Activated T-helper 17 cell treated with anti-CD3 and anti-CD28 coated beads, Interleukin-2, amount 50 U/mL, for 72 hours (primary cell): Measurements from ENCODE around the gene PKD2. TPM values are rescaled to one million over a fixed set of nuclear protein-coding genes. Genes with fewer than 3 reads are reported as not detected.

ENCODE experiments used
- ATAC-seq: fragments of 150-1000 bp; cut with Tn5 transposase; replicated peaks from 2 replicates; pipeline ENCODE4 v1.10.0; 2021; ENCODE audit warnings: mild to moderate bottlenecking, moderate library complexity
- H3K27ac Mint-ChIP-seq: one replicate; pipeline ENCODE4 v1.8.0; 2022; ENCODE audit warnings: mixed read lengths
- H3K27me3 Mint-ChIP-seq: one replicate; pipeline ENCODE4 v1.8.0; 2022; ENCODE audit warnings: mixed read lengths
- H3K36me3 Mint-ChIP-seq: one replicate; pipeline ENCODE4 v1.8.0; 2022; ENCODE audit warnings: low read depth, mild to moderate bottlenecking, mixed read lengths
- H3K4me1 Mint-ChIP-seq: one replicate; pipeline ENCODE4 v1.8.0; 2022; ENCODE audit warnings: mixed read lengths
- H3K4me3 Mint-ChIP-seq: one replicate; pipeline ENCODE4 v1.8.0; 2022; ENCODE audit warnings: mild to moderate bottlenecking, mixed read lengths
- H3K9me3 Mint-ChIP-seq: one replicate; pipeline ENCODE4 v1.8.0; 2022; ENCODE audit warnings: mixed read lengths
- total RNA-seq, 2 donors: library from RNA; stranded (reverse); gene quantifications; one replicate each; pipeline ENCODE4 v1.2.3, GENCODE V29; 2022

PKD2 gene
- total RNA-seq, result 10 to 100 TPM in 1 of 2 donors, 1 to 10 TPM in 1; 7.3 to 12.7 TPM

DNA sequence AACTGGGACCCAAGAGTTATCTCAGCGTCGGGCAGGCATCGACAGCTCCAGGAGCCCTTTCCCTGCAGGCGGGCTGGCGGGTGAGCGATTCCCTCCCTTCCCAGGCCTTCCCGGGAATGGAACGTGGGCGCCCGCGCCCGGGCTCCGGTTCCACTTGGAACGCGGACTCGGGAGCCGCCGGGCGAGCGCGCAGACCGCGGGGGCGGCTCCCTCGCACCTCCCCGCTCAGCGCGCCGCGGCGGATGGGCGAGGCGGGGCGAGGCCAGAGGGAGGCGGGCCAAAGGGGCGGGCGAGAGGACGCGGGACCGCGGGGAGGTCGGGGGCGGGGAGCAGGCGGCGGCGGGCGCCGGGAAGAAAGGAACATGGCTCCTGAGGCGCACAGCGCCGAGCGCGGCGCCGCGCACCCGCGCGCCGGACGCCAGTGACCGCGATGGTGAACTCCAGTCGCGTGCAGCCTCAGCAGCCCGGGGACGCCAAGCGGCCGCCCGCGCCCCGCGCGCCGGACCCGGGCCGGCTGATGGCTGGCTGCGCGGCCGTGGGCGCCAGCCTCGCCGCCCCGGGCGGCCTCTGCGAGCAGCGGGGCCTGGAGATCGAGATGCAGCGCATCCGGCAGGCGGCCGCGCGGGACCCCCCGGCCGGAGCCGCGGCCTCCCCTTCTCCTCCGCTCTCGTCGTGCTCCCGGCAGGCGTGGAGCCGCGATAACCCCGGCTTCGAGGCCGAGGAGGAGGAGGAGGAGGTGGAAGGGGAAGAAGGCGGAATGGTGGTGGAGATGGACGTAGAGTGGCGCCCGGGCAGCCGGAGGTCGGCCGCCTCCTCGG is at the start of gene PKD2:
PKD2 (plus strand) TSS at position 332 of the 818 bp plus-strand sequence; CDS start at position 431, 99 bp downstream.
- Mint-ChIP-seq H3K36me3 (peaks cover 5% of the 10 kb centered on the region), H3K9me3 (no peaks in the 10 kb centered on the region), H3K27me3 (no peaks in the 10 kb centered on the region), H3K4me3 (peak within 1 kb of the TSS; percentile 88), H3K27ac (peak within 1 kb of the TSS; percentile 18), H3K4me1 (peaks cover 19% of the 10 kb centered on the region)
- peak; percentile 92 for ATAC-seq

DNA sequence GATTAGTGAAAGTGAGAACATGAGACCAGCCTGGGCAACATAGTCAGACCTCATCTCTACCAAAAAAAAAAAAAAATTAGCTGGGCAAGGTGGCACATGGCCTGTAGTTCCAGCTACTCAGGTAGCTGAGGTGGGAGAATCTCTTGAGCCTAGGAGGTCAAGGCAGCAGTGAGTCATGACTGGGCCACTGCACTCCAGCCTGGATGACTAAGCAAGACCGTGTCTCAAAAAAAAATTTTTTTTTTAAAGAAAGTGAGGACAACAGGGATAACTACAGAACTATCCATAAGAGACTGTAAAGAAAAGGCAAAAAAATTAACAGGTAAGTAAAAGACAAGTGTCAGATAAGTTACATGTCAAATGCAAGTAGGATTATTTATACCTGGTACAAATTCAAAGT is 45.4 kb upstream of the PKD2 start:
- no peaks in the 10 kb centered on the region for H3K4me1 Mint-ChIP-seq

GRCh38 chr4:87962398-87963146 is 44.9 kb upstream of the PKD2 start:
- no peak for ATAC-seq
- H3K4me3 Mint-ChIP-seq, result no peak overlapping the region
- H3K4me1 Mint-ChIP-seq, result no peaks in the 10 kb centered on the region
- H3K27ac Mint-ChIP-seq, result no peak overlapping the region
- H3K9me3 Mint-ChIP-seq, result no peaks in the 10 kb centered on the region
- peaks cover 7% of the 10 kb centered on the region for H3K27me3 Mint-ChIP-seq
- H3K36me3 Mint-ChIP-seq, result no peaks in the 10 kb centered on the region

More for the DNA sequence above, 45.4 kb upstream of the PKD2 start:
- H3K9me3 Mint-ChIP-seq, result no peaks in the 10 kb centered on the region
- H3K36me3 Mint-ChIP-seq, result no peaks in the 10 kb centered on the region
- H3K27ac Mint-ChIP-seq, result no peak overlapping the region
- no peak overlapping the region for H3K4me3 Mint-ChIP-seq
- ATAC-seq, result no peak
- peaks cover 4% of the 10 kb centered on the region for H3K27me3 Mint-ChIP-seq

DNA sequence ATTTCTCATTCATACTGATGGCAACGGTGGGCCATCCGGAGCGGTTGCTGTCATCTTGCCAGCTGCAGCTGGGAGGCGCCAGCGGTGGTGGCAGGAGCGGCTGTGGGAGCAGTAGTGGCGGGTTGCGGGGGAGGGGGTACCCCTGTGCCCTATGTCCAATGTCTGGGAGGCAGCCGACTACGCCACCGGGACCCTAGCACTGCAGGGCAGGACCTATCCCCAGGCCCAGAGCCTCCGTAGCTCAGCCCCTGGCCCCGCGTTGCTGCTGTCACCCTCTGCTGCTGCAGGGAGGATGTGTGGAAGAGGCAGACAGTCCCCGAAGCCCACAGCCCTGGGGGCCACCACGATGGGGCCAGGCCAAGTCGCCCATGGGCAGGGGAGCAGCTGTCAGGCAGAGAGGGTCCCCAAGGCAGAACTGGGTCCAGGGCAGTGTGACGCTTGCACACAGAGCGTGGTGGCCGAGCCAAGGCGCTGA is 41.9 kb upstream of the PKD2 start:
- Mint-ChIP-seq H3K4me1 (no peaks in the 10 kb centered on the region), H3K36me3 (no peaks in the 10 kb centered on the region), H3K27ac (no peak overlapping the region), H3K4me3 (no peak overlapping the region), H3K27me3 (peaks cover 20% of the 10 kb centered on the region), H3K9me3 (no peaks in the 10 kb centered on the region)
- no peak for ATAC-seq

DNA sequence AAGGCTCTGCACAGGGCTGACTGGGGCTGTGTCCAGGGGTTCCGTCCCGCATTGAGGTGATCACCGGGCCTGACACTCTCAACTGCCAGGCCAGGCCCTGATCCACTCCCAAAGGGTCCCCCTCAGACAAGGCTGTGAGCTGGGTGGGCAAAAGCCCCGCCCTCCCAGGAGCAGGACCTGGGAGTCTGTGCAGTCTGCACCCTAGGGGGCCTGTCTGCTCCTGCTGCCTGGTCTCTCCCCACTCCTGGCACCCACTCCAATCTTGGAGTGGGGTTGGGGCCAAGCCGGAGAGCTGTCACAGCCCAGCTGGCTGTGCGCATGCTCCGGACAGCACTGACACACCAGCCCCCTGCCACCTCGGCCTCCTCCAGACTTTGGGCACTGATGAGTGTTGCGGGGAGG is 41.3 kb upstream of the PKD2 start:
- no peak for ATAC-seq
- Mint-ChIP-seq H3K27ac (no peak overlapping the region), H3K36me3 (no peaks in the 10 kb centered on the region), H3K4me1 (no peaks in the 10 kb centered on the region), H3K9me3 (no peaks in the 10 kb centered on the region), H3K4me3 (no peak overlapping the region), H3K27me3 (peaks cover 22% of the 10 kb centered on the region)

DNA sequence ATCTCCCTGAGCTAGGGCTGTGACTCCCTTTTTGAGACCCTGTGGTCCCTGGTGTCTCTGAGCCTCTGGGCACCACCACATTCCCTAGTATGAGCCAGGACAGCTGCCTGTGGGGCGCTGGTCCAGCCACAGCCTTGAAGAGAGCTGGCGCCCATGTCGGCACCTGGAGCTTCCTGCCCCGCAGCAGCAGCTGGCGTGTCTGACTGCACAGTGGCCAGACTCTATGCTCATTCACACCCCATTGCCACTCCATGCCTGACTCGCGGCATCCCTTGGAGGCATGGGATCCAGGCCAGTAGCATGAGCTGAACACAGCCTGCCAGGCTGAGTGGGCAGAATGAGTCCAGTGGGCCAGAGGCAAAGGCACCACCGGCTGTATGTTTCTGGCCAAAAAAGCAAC is 40.2 kb upstream of the PKD2 start:
- no peaks in the 10 kb centered on the region for H3K4me1 Mint-ChIP-seq
- no peak overlapping the region for H3K4me3 Mint-ChIP-seq
- H3K9me3 Mint-ChIP-seq, result no peaks in the 10 kb centered on the region
- H3K27me3 Mint-ChIP-seq, result peaks cover 26% of the 10 kb centered on the region
- H3K36me3 Mint-ChIP-seq, result no peaks in the 10 kb centered on the region
- ATAC-seq, result no peak
- H3K27ac Mint-ChIP-seq, result no peak overlapping the region

DNA sequence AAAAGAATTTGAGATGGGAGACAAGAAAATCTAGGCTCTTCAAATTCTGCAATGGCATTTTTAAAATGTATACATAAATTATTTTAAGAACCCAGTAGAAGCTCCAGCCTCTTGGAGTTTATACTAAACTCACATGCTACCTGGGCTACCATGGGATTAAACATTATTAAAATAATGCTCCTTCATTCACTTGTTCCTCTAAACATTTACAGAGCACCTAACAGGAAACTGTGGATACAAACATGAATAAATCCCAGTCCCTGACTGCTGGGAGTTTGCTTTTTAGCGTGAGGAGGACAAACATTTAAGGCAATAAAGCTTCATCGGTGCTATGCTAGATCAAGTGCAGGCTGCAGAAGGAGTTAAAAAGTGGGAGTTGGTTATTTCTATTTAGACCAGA is 37.3 kb upstream of the PKD2 start:
- Mint-ChIP-seq H3K9me3 (no peaks in the 10 kb centered on the region), H3K4me1 (peaks cover under 1% of the 10 kb centered on the region), H3K36me3 (no peaks in the 10 kb centered on the region), H3K27me3 (peaks cover 44% of the 10 kb centered on the region), H3K27ac (no peak overlapping the region), H3K4me3 (no peak overlapping the region)
- no peak for ATAC-seq

- Mint-ChIP-seq H3K4me1 (peaks cover 6% of the 10 kb centered on the region), H3K27ac (no peak overlapping the region), H3K36me3 (no peaks in the 10 kb centered on the region), H3K27me3 (peaks cover 49% of the 10 kb centered on the region), H3K4me3 (no peak overlapping the region), H3K9me3 (no peaks in the 10 kb centered on the region)
- no peak for ATAC-seq
Measured at GRCh38 chr4:87971866-87972265, 35.6 kb upstream of the PKD2 start.

GRCh38 chr4:87973283-87974169 is 33.9 kb upstream of the PKD2 start:
- H3K27ac Mint-ChIP-seq, result no peak overlapping the region
- H3K4me1 Mint-ChIP-seq, result peaks cover 6% of the 10 kb centered on the region
- H3K27me3 Mint-ChIP-seq, result peaks cover 43% of the 10 kb centered on the region
- no peaks in the 10 kb centered on the region for H3K36me3 Mint-ChIP-seq
- H3K4me3 Mint-ChIP-seq, result no peak overlapping the region
- ATAC-seq, result peak; percentile 53
- no peaks in the 10 kb centered on the region for H3K9me3 Mint-ChIP-seq

DNA sequence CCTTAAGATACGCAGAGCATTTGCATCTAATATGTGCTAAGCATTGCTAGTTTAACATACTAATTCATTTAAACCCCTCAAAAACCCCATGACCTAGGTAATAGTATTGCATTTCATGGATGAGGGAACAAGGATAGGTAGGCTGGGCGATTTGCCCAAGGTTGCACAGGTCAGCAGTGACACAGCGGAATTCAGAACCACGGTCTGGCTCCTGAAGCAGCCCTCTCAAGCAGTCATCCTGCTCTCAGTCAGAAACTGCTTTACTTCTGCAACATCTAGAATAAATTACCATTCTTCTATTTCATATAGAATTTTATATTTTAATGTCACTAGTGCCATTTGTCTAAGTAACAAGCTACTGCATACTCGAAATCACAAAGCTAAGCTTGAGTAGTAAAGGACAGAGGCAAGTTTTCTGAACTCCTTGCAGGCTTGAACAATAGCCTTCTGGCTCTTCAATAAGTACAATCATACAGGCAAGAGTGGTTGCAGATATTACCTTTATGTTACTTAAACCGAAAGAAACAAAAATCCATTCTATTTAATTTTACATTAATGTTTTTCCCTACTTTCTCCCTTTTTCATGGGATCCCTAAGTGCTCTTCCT is 32.5 kb upstream of the PKD2 start:
- Mint-ChIP-seq H3K27ac (no peak overlapping the region), H3K4me3 (peak overlapping the region; percentile 27), H3K27me3 (peaks cover 43% of the 10 kb centered on the region), H3K9me3 (no peaks in the 10 kb centered on the region), H3K4me1 (peaks cover 6% of the 10 kb centered on the region), H3K36me3 (no peaks in the 10 kb centered on the region)
- ATAC-seq, result no peak

GRCh38 chr4:87975466-87975865 is 32.0 kb upstream of the PKD2 start, which contains the start of gene SPP1:
TSS of gene SPP1 (plus strand) at chr4:87975714. CDS start at chr4:87976896, 1,182 bp downstream.
- Mint-ChIP-seq H3K27me3 (peaks cover 39% of the 10 kb centered on the region), H3K27ac (no peak within 1 kb of the TSS)
- peak; percentile 34 for ATAC-seq

GRCh38 chr4:87977521-87978278 is 29.7 kb upstream of the PKD2 start:
- peaks cover 32% of the 10 kb centered on the region for H3K27me3 Mint-ChIP-seq
- H3K4me1 Mint-ChIP-seq, result peaks cover 6% of the 10 kb centered on the region
- H3K9me3 Mint-ChIP-seq, result no peaks in the 10 kb centered on the region
- no peak overlapping the region for H3K27ac Mint-ChIP-seq
- ATAC-seq, result no peak
- H3K36me3 Mint-ChIP-seq, result no peaks in the 10 kb centered on the region
- no peak overlapping the region for H3K4me3 Mint-ChIP-seq

More at GRCh38 chr4:87975466-87975865, 32.0 kb upstream of the PKD2 start, which contains the start of gene SPP1:
- no peaks in the 10 kb centered on the region for H3K36me3 Mint-ChIP-seq
- H3K4me3 Mint-ChIP-seq, result peak within 1 kb of the TSS; percentile 27
- H3K4me1 Mint-ChIP-seq, result peaks cover 6% of the 10 kb centered on the region
- no peaks in the 10 kb centered on the region for H3K9me3 Mint-ChIP-seq

DNA sequence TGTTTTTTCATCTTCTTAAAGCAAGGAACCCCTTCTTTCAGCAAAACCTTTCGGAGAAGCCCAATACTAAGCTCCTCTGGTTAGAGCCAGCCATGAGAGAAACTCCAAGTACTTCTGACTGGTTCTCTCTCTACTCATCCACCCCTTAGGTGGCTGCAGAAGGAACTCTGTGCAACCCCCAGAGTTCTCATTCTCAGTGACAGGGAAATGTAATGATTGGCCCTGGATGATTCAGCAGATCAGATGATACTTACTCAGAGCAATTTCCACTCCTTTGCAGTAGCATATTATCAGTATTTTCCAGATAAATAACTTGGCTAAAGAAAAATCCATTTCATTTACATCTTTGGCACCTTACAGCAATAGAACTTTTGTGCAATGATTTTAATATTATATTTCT is 28.8 kb upstream of the PKD2 start:
- ATAC-seq, result no peak
- no peak overlapping the region for H3K4me3 Mint-ChIP-seq
- H3K27me3 Mint-ChIP-seq, result peaks cover 26% of the 10 kb centered on the region
- no peak overlapping the region for H3K27ac Mint-ChIP-seq
- H3K9me3 Mint-ChIP-seq, result no peaks in the 10 kb centered on the region
- peaks cover 6% of the 10 kb centered on the region for H3K4me1 Mint-ChIP-seq
- no peaks in the 10 kb centered on the region for H3K36me3 Mint-ChIP-seq
